K562 (cell line): ENCODE measurements around the gene PLCG2. TPM values are rescaled to one million over a fixed set of nuclear protein-coding genes. Genes with fewer than 3 reads are reported as not detected.

ENCODE experiments used
- ATAC-seq: fragments of 200-7000 bp; cut with Tn5 transposase; 3 replicates; pipeline ENCODE4 v1.9.1; 2020; ENCODE audit warnings: moderate library complexity
- BruUV-seq: library from RNA; stranded (reverse); fragments of 400-500 nt; replicated peaks from 2 replicates; lab custom pipeline; 2021; lab: Mats Ljungman, UMichigan
- CTCF ChIA-PET: fragments of 300-600 bp; formaldehyde crosslinking; extraction: SDS; loops from one replicate; lab custom pipeline; 2021; ENCODE audit warnings: low intra/inter-chr PET ratio; lab: Yijun Ruan, JAX
- POLR2A ChIA-PET: fragments of 300-600, 350-650 bp; sonication (Branson Sonifier 250); formaldehyde crosslinking; extraction: SDS; loops from one replicate; lab custom pipeline; 2021; ENCODE audit warnings: antibody characterized with exemption, inconsistent platforms; lab: Yijun Ruan, JAX
- DNase-seq, 4 experiments: peaks; one replicate each; pipeline versions ENCODE4 v3.0.0 to v3.0.0-alpha.2; 2011 to 2018; ENCODE audit warnings: low spot score in 3 of 4, mixed read lengths in 3 of 4; ENCODE audit errors: extremely low read depth in 1 of 4
- FAIRE-seq: peaks from 2 replicates; lab custom pipeline; 2011; peaks lifted over from hg19 to GRCh38; lab: Jason Lieb, UNC
- H2AFZ ChIP-seq: 2 replicates; pipeline ENCODE4 v1.6.0; 2011; ENCODE audit warnings: low read depth, low read length, control low read depth, inconsistent platforms
- H3K27ac ChIP-seq: fragments of 200-600 bp; 3 replicates; pipeline ENCODE4 v1.8.0; 2011; ENCODE audit warnings: low read depth, mild to moderate bottlenecking, control low read depth, inconsistent platforms, low read length, moderate library complexity, mixed read lengths; ENCODE audit errors: extremely low read depth
- H3K27me3 ChIP-seq, 2 experiments: fragments of 300-600 bp in 1 of 2; 2 replicates in 1 of 2; 3 replicates in 1 of 2; pipeline versions ENCODE4 v1.6.0 to v1.8.0; 2011; ENCODE audit warnings: inconsistent platforms in 2 of 2, low read length in 2 of 2, mild to moderate bottlenecking in 1 of 2, mixed read lengths in 1 of 2, moderate library complexity in 1 of 2; ENCODE audit not compliant: control insufficient read depth in 2 of 2, insufficient read depth in 2 of 2
- H3K36me3 ChIP-seq: fragments of 300-600 bp; 3 replicates; pipeline ENCODE4 v1.8.0; 2011; ENCODE audit warnings: mild to moderate bottlenecking, low read length, inconsistent platforms; ENCODE audit not compliant: control insufficient read depth, insufficient read depth
- H3K4me1 ChIP-seq, 2 experiments: fragments of 200-600 bp in 1 of 2; replicated peaks in 1 of 2; 2 replicates in 1 of 2; 3 replicates in 1 of 2; pipeline versions ENCODE4 v1.5.1 to v1.8.0; 2011; ENCODE audit warnings: inconsistent platforms in 2 of 2, low read length in 2 of 2, mild to moderate bottlenecking in 1 of 2, mixed read lengths in 1 of 2, moderate library complexity in 1 of 2; ENCODE audit not compliant: control insufficient read depth in 2 of 2, insufficient read depth in 2 of 2
- H3K4me2 ChIP-seq: 2 replicates; pipeline ENCODE4 v1.6.1; 2011; ENCODE audit warnings: low read length, control low read depth, inconsistent platforms, mixed read lengths; ENCODE audit not compliant: insufficient read depth
- H3K4me3 ChIP-seq: fragments of 200-600 bp; sonication (generic), shearing (Covaris generic); 2 replicates; pipeline ENCODE4 v1.5.1; 2016; ENCODE audit warnings: control low read depth, inconsistent platforms
- H3K79me2 ChIP-seq: fragments of 200-600 bp; 3 replicates; pipeline ENCODE4 v1.8.0; 2011; ENCODE audit warnings: low read length, inconsistent platforms; ENCODE audit not compliant: control insufficient read depth, insufficient read depth
- H3K9ac ChIP-seq, 2 experiments: 2 replicates each; pipeline versions ENCODE4 v1.6.0 to v1.6.1; 2011; ENCODE audit warnings: low read depth in 2 of 2, low read length in 2 of 2, control low read depth in 1 of 2, inconsistent platforms in 1 of 2, mild to moderate bottlenecking in 1 of 2, mixed read lengths in 1 of 2; ENCODE audit not compliant: insufficient read depth in 1 of 2
- H3K9me1 ChIP-seq: one replicate; pipeline ENCODE4 v1.6.0; 2011; ENCODE audit warnings: inconsistent platforms, mild to moderate bottlenecking, low read length, moderate library complexity; ENCODE audit not compliant: control insufficient read depth, insufficient read depth
- H3K9me3 ChIP-seq: replicated peaks from 2 replicates; pipeline ENCODE4 v1.5.1; 2011; ENCODE audit warnings: low read depth, low read length, inconsistent platforms; ENCODE audit not compliant: control insufficient read depth, insufficient read depth
- H4K20me1 ChIP-seq: replicated peaks from 2 replicates; pipeline ENCODE4 v1.6.1; 2011; ENCODE audit warnings: low read length, inconsistent platforms, mixed read lengths; ENCODE audit not compliant: control insufficient read depth, insufficient read depth
- CBX1 ChIP-seq: sonication (generic); IDR thresholded peaks from 2 replicates; pipeline ENCODE4 v1.6.1; 2016; ENCODE audit warnings: antibody characterized with exemption, low read depth, mild to moderate bottlenecking
- GTF2B ChIP-seq: IDR thresholded peaks from 2 replicates; pipeline ENCODE4 v1.6.1; 2011; ENCODE audit not compliant: insufficient read length; ENCODE audit errors: extremely low read depth
- HBP1 ChIP-seq: fragments of 450-650 bp; formaldehyde crosslinking; IDR thresholded peaks from 2 replicates; pipeline ENCODE4 v1.4.0; 2022; ENCODE audit warnings: missing genetic modification characterization
- KDM4B ChIP-seq, 2 experiments: fragments of 450-650 bp in 1 of 2; sonication (generic) in 1 of 2; IDR thresholded peaks; 2 replicates each; pipeline ENCODE4 v1.6.1; 2016 to 2017; ENCODE audit warnings: borderline replicate concordance in 2 of 2, antibody characterized with exemption in 1 of 2, low read depth in 1 of 2, mild to moderate bottlenecking in 1 of 2
- MGA ChIP-seq: fragments of 450-650 bp; IDR thresholded peaks from 2 replicates; pipeline ENCODE4 v1.6.1; 2016; ENCODE audit warnings: mild to moderate bottlenecking, moderate library complexity
- POLR2G ChIP-seq: fragments of 200-400 bp; formaldehyde crosslinking; IDR thresholded peaks from 2 replicates; pipeline ENCODE4 v1.6.1; 2017; ENCODE audit warnings: low read depth, mild to moderate bottlenecking, antibody characterized with exemption, low read length, moderate library complexity
- WGBS: fragments of 100-300 bp; shearing (Covaris generic); methylation state at CpG from one replicate; pipeline ENCODE4 v1.1.6; 2016; ENCODE audit warnings: low coverage, mixed read lengths; ENCODE audit not compliant: insufficient coverage; ENCODE audit errors: missing lambda C conversion rate; 5-methylcytosine and 5-hydroxymethylcytosine counted together
- in situ Hi-C: fragments of 300-500 bp; cut with MboI; formaldehyde crosslinking; loops from 4 replicates; pipeline ENCODE4 v1.15.0; 2018; ENCODE audit warnings: inconsistent platforms, mixed read lengths
- intact Hi-C: fragments of 100-400 bp; cut with micrococcal nuclease; formaldehyde crosslinking; loops from 2 replicates; pipeline ENCODE4 v1.14.2; 2022
- polyA plus RNA-seq, 8 experiments: library from polyadenylated mRNA; depleted of rRNA in 4 of 8; stranded (reverse) in 5 of 8; unstranded in 3 of 8; fragments of >200 nt; fragmentation: Nextera tagmentation in 2 of 8; fragmentation: Illumina TruSeq in 1 of 8; extraction: Ambion mirVana in 2 of 8; extraction: Trizol in 1 of 8; gene quantifications; 2 replicates each; pipeline versions ENCODE4 v1.2.1 to v1.2.3, GENCODE V29; 2011 to 2014; ENCODE audit warnings: inconsistent platforms in 1 of 8, missing spikeins in 1 of 8
- total RNA-seq, 7 experiments: library from RNA; depleted of rRNA in 6 of 7; stranded (reverse); fragments of >200 nt in 6 of 7; fragmentation: Illumina TruSeq in 2 of 7; extraction: Trizol in 2 of 7; gene quantifications; 2 replicates each; pipeline versions ENCODE4 v1.2.1 to v1.2.3, GENCODE V29; 2011 to 2021; ENCODE audit warnings: low replicate concordance in 1 of 7

The PLCG2 gene
- total and polyA plus RNA-seq, 9 of the 15 experiments (the other 6 are each of a cell fraction or from before 2014, with no cell fraction given): 0.94 to 7.1 (median 3.1) TPM

- Histone ChIP-seq H3K4me1 (no peaks in the 10 kb centered on the region; a peak in 2 of 5 replicates), H3K9me3 (no peaks in the 10 kb centered on the region), H3K9me1 (no peaks in the 10 kb centered on the region), H3K27me3 (peaks cover 32 to 61% of the 10 kb centered on the region in 2 experiments), H3K36me3 (no peaks in the 10 kb centered on the region), H3K9ac (no peak overlapping the region), H2AFZ (no peak overlapping the region), H4K20me1 (no peaks in the 10 kb centered on the region), H3K4me3 (no peak overlapping the region), H3K27ac (no peak overlapping the region), H3K79me2 (no peaks in the 10 kb centered on the region), H3K4me2 (no peak overlapping the region)
- DNase-seq (no peak), FAIRE-seq (no peak), ATAC-seq (peak; percentile 48)
- POLR2A ChIA-PET: interaction anchor here (1.8 kb wide), 1 partner anchor 8 kb away, joined by 5 read pairs; no protein-coding TSS in a partner anchor
- intact Hi-C loops: no loop called here
- in situ Hi-C loops: no loop called here
- BruUV-seq: no TSS peak
- CTCF ChIA-PET: no interaction called here
- 10% methylated on average over 11 of the region's 12 CpGs for WGBS
- 0 out of 2 replicates have a peak, but pooled peaks have one; percentile 65 for TF ChIP-seq HBP1
- TF ChIP-seq KDM4B (IDR thresholded peaks at IDR 0.05; ENCODE audit: borderline replicate concordance in 2 of 2, low read depth in 1 of 2): no peak
- no peak for TF ChIP-seq POLR2G
- no peak for TF ChIP-seq GTF2B
- TF ChIP-seq MGA: 0 out of 2 replicates have a peak, but pooled peaks have one; percentile 24
- TF ChIP-seq CBX1: no peak
Measured at GRCh38 chr16:81842564-81843242, 63.6 kb downstream of the PLCG2 start.
